Endothelial cell of umbilical vein (primary cell): ENCODE results near the gene FGF6. TPM values are rescaled to one million over a fixed set of nuclear protein-coding genes. Genes with fewer than 3 reads are reported as not detected.
"Not testable (repeated sequence)": the region's sequence is repeated elsewhere in the genome, so short reads cannot be mapped to it uniquely, and the experiment has no call there.

ENCODE experiments used
- BruUV-seq: library from RNA; stranded (reverse); fragments of 400-500 nt; replicated peaks from 2 replicates; lab custom pipeline; 2021; lab: Mats Ljungman, UMichigan
- CTCF ChIA-PET: fragments of 300-600, 350-600 bp; sonication (Branson Sonifier 250); formaldehyde crosslinking; loops from one replicate; lab custom pipeline; 2021; ENCODE audit warnings: antibody characterized with exemption, inconsistent platforms; lab: Charles Lee
- POLR2A ChIA-PET: fragments of 300-600, 350-600 bp; sonication (Branson Sonifier 250); formaldehyde crosslinking; loops from one replicate; lab custom pipeline; 2021; ENCODE audit warnings: antibody characterized with exemption, inconsistent platforms; lab: Charles Lee
- DNase-seq: peaks from one replicate; pipeline ENCODE4 v3.0.0-alpha.2; 2011; ENCODE audit warnings: low read depth, low spot score
- FAIRE-seq: peaks from 2 replicates; lab custom pipeline; 2011; peaks lifted over from hg19 to GRCh38; lab: Jason Lieb, UNC
- H2AFZ ChIP-seq: 2 replicates; pipeline ENCODE4 v1.6.0; 2012; ENCODE audit warnings: low read depth, low read length, control low read depth, inconsistent platforms
- H3K27ac ChIP-seq: 2 replicates; pipeline ENCODE4 v1.5.1; 2011; ENCODE audit warnings: low read depth, mild to moderate bottlenecking, control low read depth, low read length, moderate library complexity; ENCODE audit not compliant: insufficient read depth
- H3K27me3 ChIP-seq, 2 experiments: 2 replicates each; pipeline versions ENCODE4 v1.6.0 to v1.6.1; 2011; ENCODE audit warnings: low read length in 2 of 2, mixed read lengths in 1 of 2; ENCODE audit not compliant: control insufficient read depth in 2 of 2, insufficient read depth in 2 of 2
- H3K36me3 ChIP-seq, 2 experiments: 2 replicates in 1 of 2; 3 replicates in 1 of 2; pipeline ENCODE4 v1.5.1; 2011; ENCODE audit warnings: low read length in 2 of 2, mild to moderate bottlenecking in 1 of 2, moderate library complexity in 1 of 2; ENCODE audit not compliant: control insufficient read depth in 2 of 2, insufficient read depth in 2 of 2; ENCODE audit errors: extremely low read depth in 1 of 2
- H3K4me1 ChIP-seq: 3 replicates; pipeline ENCODE4 v1.5.1; 2011; ENCODE audit warnings: mild to moderate bottlenecking, low read length; ENCODE audit not compliant: control insufficient read depth, insufficient read depth; ENCODE audit errors: extremely low read depth
- H3K4me2 ChIP-seq: 2 replicates; pipeline ENCODE4 v1.6.1; 2011; ENCODE audit warnings: low read length, control low read depth, mixed read lengths; ENCODE audit not compliant: insufficient read depth
- H3K4me3 ChIP-seq, 3 experiments: fragments of 200-600 bp in 1 of 3; sonication (generic), shearing (Covaris generic) in 1 of 3; replicated peaks in 1 of 3; 2 replicates each; pipeline ENCODE4 v1.5.1; 2011 to 2016; ENCODE audit warnings: control low read depth in 3 of 3, low read length in 3 of 3, mild to moderate bottlenecking in 2 of 3, inconsistent platforms in 1 of 3, low read depth in 1 of 3, moderate library complexity in 1 of 3; ENCODE audit not compliant: insufficient read depth in 1 of 3
- H3K79me2 ChIP-seq: 2 replicates; pipeline ENCODE4 v1.6.0; 2012; ENCODE audit warnings: low read length, inconsistent platforms; ENCODE audit not compliant: control insufficient read depth, insufficient read depth
- H3K9ac ChIP-seq: replicated peaks from 2 replicates; pipeline ENCODE3; 2011; ENCODE audit warnings: low read length, control low read depth; ENCODE audit not compliant: insufficient read depth; ENCODE audit errors: extremely low read depth
- H3K9me1 ChIP-seq: replicated peaks from 3 replicates; pipeline ENCODE4 v1.6.0; 2011; ENCODE audit warnings: mild to moderate bottlenecking, low read length; ENCODE audit not compliant: control insufficient read depth, insufficient read depth; ENCODE audit errors: extremely low read depth
- H3K9me3 ChIP-seq: replicated peaks from 2 replicates; pipeline ENCODE4 v1.5.1; 2012; ENCODE audit warnings: low read length, inconsistent platforms; ENCODE audit not compliant: control insufficient read depth, insufficient read depth
- H4K20me1 ChIP-seq: replicated peaks from 2 replicates; pipeline ENCODE3; 2011; ENCODE audit warnings: mild to moderate bottlenecking, low read length; ENCODE audit not compliant: control insufficient read depth, insufficient read depth; ENCODE audit errors: extremely low read depth
- FOS ChIP-seq: IDR thresholded peaks from 2 replicates; pipeline ENCODE4 v1.6.1; 2011; ENCODE audit warnings: mild to moderate bottlenecking, low read length, moderate library complexity, borderline replicate concordance; ENCODE audit not compliant: insufficient read depth
- dilution Hi-C: fragments of 300-500 bp; cut with MboI; formaldehyde crosslinking; loops from one replicate; pipeline ENCODE4 v1.15.0; 2019; ENCODE audit warnings: low sequenced_read_pairs; ENCODE audit not compliant: extremely low pct_ligation_motif_present
- intact Hi-C: fragments of 100-400 bp; cut with micrococcal nuclease; formaldehyde crosslinking; loops from one replicate; pipeline ENCODE4 v1.10.0; 2022
- polyA plus RNA-seq, 4 experiments: library from polyadenylated mRNA; depleted of rRNA in 3 of 4; stranded (reverse) in 3 of 4; unstranded in 1 of 4; fragments of >200 nt; gene quantifications; 2 replicates each; pipeline versions ENCODE4 v1.2.1 to v1.2.3, GENCODE V29; 2011 to 2012; ENCODE audit warnings: missing spikeins in 1 of 4
- total RNA-seq: library from RNA; stranded (reverse); gene quantifications from 2 replicates; pipeline ENCODE4 v1.2.3, GENCODE V29; 2021
- TF ChIP-seq, protein P1 (sequence below): IDR thresholded peaks from 2 replicates; pipeline ENCODE4 v1.6.1; 2011; ENCODE audit not compliant: insufficient read depth, insufficient read length

Gene FGF6
- total and polyA plus RNA-seq, 2 donors (not counting 3 experiments of a cell fraction or from before 2014, with no cell fraction given): not detected

DNA sequence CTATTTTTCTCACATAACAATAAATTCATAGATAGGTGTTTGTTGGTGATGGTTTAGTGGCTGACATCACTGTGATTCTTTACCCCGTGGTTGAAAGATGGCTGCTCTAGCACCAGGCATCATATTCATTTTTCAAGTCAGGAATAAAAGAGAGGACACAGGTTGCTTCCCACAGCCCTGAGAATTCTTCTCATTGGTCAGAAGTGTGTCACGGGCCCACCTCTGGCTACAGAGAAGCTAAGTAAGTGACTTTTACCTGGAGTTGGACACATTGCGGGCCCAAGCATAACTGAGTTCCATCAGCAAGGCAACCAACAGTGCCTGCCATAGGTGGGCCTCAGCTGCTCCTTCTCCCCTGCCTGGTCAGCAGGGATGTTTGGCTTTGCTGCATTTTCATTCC, 38.5 kb downstream of the FGF6 start:
- no peak for DNase-seq
- Histone ChIP-seq H3K36me3 (no peaks in the 10 kb centered on the region), H3K27me3 (peaks cover 0 to 2% of the 10 kb centered on the region in 2 experiments), H3K27ac (no peak overlapping the region), H3K9ac (no peak overlapping the region), H2AFZ (no peak overlapping the region), H3K79me2 (no peaks in the 10 kb centered on the region), H3K9me1 (no peaks in the 10 kb centered on the region), H3K4me3 (no peak overlapping the region), H4K20me1 (no peaks in the 10 kb centered on the region), H3K4me2 (no peak overlapping the region), H3K9me3 (no peaks in the 10 kb centered on the region), H3K4me1 (no peaks in the 10 kb centered on the region)
- BruUV-seq: no TSS peak
- intact Hi-C loops: no loop called here
- no peak for FAIRE-seq
- POLR2A ChIA-PET: no interaction called here
- CTCF ChIA-PET: no interaction called here
- dilution Hi-C loops: no loop called here
- TF ChIP-seq FOS: no peak
- TF ChIP-seq, protein P1, sequence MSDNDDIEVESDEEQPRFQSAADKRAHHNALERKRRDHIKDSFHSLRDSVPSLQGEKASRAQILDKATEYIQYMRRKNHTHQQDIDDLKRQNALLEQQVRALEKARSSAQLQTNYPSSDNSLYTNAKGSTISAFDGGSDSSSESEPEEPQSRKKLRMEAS: no peak

- H3K9ac ChIP-seq, DNase-seq, H3K9me3 ChIP-seq, H3K27me3 ChIP-seq, H3K36me3 ChIP-seq, intact Hi-C loops, H3K4me1 ChIP-seq, H3K4me2 ChIP-seq, BruUV-seq, POLR2A ChIA-PET, H4K20me1 ChIP-seq, H3K9me1 ChIP-seq, H3K27ac ChIP-seq, dilution Hi-C loops, H3K4me3 ChIP-seq, H3K79me2 ChIP-seq, H2AFZ ChIP-seq, FAIRE-seq: not testable (repeated sequence)
- CTCF ChIA-PET: interaction anchor here (1.5 kb wide), 1 partner anchor 15 kb away, joined by 4 read pairs; no protein-coding TSS in a partner anchor
Measured at GRCh38 chr12:4404877-4405637, 40.6 kb downstream of the FGF6 start.
